ENCODE data around the gene CARD11. TPM values are rescaled to one million over a fixed set of nuclear protein-coding genes. Genes with fewer than 3 reads are reported as not detected.

CARD11 gene
- total RNA-seq, 1 donor from 2014 or later: 1.4 TPM

- DNase-seq: no peak
Observed at GRCh38 chr7:3020416-3020815, 23.3 kb downstream of the CARD11 start.

- no peak for DNase-seq
Observed at GRCh38 chr7:3019801-3020200, 23.9 kb downstream of the CARD11 start.

GRCh38 chr7:3013975-3014792 is 29.5 kb downstream of the CARD11 start:
- DNase-seq: peak; percentile 7

DNA sequence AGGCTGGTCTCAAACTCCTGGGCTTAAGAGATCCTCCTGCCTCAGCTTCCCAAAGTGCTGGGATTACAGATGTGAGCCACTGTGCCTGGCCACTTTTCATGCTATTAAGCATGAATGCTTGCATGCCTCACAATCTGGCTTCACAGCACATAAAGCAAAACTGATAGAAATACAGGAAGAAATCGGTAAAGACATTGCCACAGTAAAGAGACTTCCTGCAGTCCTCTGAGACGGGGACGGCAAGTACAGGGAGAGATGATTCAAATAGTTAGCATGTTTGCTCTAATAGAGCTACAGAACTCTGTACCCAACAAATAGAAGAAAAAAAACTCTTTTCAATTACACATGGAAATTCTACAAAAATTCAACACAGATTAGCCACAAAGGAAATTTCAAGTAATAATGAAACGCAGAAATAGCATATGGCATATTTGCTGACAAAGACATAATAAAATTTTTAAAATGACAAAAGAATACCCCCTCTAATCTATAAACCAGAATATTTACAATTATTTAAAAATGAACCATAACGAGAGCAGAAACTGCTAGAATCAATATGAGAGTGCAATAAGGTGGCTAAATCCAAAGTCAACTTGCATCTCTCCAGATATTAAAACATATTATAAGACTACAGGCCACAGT is 32.3 kb downstream of the CARD11 start:
- DNase-seq: no peak

- no peak for DNase-seq
Observed at GRCh38 chr7:3010161-3010560, 33.5 kb downstream of the CARD11 start.

GRCh38 chr7:3009086-3009485 is 34.6 kb downstream of the CARD11 start:
- no peak for DNase-seq

DNA sequence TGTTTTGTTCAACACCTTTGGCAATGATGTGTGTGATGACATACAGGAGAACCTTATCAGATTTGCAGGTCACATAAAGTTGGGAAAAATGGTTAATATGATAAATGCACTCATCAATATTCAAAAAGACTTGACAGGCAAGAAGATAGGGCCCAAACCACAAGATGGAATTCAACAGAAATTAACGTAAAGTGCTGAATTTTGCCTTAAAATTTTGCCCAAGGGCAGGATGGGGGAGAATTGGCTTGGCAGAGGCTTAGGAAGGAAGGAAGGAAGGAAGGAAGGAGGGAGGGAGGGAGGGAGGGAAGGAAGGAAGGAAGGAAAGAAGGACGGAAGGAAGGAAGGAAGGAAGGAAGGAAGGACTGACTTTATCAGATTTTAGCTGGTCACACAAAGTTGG is 35.3 kb downstream of the CARD11 start:
- no peak for DNase-seq

- DNase-seq: no peak
Observed at GRCh38 chr7:3007696-3008095, 36.0 kb downstream of the CARD11 start.

- DNase-seq: no peak
Observed at GRCh38 chr7:3005257-3005656, 38.4 kb downstream of the CARD11 start.

DNA sequence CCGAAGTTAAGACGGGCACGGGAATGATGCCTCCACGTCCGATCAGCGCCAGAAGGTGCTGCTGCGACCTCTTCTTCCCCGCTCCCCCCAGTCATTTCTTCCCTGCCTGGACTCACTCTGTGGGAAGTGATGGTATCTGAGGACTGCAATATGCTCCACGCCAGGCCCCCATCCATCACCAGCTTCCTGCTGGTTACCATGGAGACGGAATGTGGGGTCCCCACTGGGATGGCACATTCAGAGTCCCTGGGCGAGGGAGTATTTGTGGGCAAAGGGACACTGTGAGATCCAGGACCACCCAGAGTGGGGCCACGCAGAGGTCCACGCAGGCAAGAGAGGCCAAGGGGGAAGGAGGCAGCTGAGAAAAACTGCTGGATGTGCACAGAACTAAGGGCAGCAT is 39.7 kb downstream of the CARD11 start:
- no peak for DNase-seq

DNA sequence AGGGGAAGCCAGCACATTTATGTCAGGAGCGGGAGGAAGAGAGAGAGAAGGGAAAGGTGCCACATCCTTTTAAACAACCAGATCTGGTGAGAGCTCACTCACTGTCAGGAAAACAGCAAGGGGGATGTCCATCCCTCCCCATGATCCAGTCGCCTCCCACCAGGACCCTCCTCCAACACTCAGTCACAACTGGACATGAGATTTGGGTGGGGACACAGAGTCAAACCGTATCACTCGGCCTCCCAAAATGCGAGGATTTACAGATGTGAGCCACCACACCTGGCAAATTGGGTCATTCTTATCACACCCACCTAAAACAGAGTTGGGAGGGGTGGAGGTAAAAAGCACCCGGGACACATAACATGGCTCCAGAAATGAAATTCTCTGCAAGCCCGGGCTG is 41.0 kb downstream of the CARD11 start:
- no peak for DNase-seq

DNA sequence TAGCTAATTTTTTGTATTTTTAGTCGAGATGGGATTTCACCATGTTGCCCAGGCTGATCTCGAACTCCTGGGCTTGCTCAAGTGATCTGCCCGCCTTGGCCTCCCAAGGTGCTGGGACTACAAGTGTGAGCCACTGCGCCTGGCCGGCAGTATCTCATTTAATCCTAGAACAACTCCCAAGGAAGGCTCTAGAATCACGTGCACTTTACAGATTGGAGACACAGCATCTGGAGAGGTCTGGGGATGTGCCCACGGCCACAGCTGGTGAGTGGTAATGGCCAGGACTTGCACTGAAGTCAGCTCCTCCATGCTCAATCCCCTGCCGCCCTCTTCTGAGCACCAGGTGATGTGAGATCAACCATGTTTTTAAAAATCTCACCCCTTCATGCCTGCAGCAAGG is 43.1 kb downstream of the CARD11 start:
- DNase-seq: no peak

GRCh38 chr7:2999078-2999500 is 44.6 kb downstream of the CARD11 start:
- DNase-seq: no peak

- DNase-seq: no peak
Observed at GRCh38 chr7:2997014-2997413, 46.7 kb downstream of the CARD11 start.

- no peak for DNase-seq
Observed at GRCh38 chr7:2996141-2996540, 47.5 kb downstream of the CARD11 start.

- DNase-seq: peak; percentile 31
Observed at GRCh38 chr7:2993868-2994267, 49.8 kb downstream of the CARD11 start.

- DNase-seq: no peak
Observed at GRCh38 chr7:2993396-2993795, 50.3 kb downstream of the CARD11 start.

- no peak for DNase-seq
Observed at GRCh38 chr7:2990949-2991470, 52.7 kb downstream of the CARD11 start.

DNA sequence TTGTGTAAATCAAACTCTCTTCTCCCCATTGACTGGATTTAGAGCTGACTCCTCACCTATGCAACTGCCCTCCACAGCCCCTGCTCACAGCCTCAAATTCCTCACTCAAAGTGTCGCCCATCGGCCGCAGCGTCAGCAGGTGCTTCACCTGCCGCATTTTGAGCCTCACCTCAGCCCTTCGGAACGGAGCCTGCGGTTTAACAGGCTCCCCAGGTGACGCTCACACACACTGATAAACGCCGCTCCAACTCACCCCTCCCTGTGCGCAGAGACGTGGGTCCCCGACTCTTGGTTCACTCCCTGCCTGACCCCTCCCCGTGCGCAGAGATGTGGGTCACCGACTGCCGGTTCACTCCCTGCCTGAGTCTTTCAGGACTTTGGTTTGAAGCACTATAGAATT is 57.1 kb downstream of the CARD11 start:
- no peak for DNase-seq

GRCh38 chr7:2985866-2986265 is 57.8 kb downstream of the CARD11 start:
- DNase-seq: no peak

DNA sequence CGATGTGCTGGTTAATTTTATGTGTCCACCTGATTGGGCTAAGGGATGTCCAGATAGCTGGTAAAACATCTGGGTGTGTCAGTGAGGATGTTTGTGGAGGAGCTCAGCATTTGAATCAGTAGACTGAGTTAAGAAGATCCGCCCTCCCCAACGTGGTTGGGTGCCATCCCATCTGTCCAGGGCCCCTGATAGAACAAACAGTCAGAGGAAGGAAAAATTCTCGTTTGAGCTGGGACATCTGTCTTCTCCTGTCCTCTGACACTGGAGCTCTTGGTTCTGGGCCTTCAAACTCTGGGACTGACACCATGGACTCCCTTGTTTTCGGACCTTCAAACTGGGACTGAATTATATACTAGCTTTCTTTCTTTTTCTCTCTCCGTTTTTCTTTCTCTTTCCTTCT is 59.6 kb downstream of the CARD11 start:
- DNase-seq: no peak

DNA sequence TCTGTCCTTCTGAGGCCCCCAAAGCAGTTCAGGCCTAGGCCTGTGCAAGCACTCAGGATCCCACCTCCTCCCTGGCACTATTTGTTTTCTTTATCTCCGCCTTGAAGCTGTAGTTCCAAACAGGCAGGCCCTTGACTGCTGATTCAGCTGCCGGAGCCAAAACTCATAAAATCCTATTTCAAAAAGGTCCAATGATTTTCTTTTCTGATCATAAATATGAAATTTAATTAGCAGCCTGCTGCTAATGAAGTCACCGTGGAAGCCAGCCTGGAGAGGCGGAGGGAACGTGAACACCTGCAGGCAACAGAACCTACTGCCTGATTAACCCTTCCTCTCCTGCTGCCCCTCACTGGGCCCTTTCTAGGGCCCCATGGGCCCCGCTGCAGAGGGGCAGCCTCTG is 60.1 kb downstream of the CARD11 start:
- DNase-seq: no peak

- no peak for DNase-seq
Observed at GRCh38 chr7:2982831-2983230, 60.8 kb downstream of the CARD11 start.

DNA sequence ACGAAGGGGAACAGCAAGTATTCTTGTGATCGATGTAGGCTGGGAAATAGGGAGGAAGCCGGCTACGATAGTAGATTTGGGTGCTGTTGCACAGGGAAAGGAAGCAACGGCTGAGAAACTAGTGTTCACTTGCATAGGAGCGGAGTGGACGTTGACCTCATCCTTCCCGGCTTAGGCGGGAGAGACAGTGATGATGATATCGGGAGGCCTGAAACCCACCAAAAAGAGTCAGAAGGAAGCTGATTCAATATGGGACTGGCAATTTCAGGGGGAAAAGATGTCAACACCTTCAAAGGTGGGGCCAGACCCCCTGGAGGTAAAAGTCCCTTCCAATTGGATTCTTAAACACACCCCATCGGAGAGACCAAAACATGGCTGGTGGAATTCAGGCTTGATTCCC is 61.3 kb downstream of the CARD11 start:
- no peak for DNase-seq

Data from tongue (tissue), 2 donors.